ENCODE data around the gene SLC7A11. TPM values are rescaled to one million over a fixed set of nuclear protein-coding genes. Genes with fewer than 3 reads are reported as not detected.

SLC7A11 gene
- total RNA-seq, 2 donors from 2014 or later: 0.99 to 2.6 TPM

GRCh38 chr4:138248058-138248457 is 5.9 kb upstream of the SLC7A11 start:
- no peaks in the 10 kb centered on the region for H3K27me3 ChIP-seq (replicated peaks; ENCODE audit: insufficient read depth)
- DNase-seq (ENCODE audit: low spot score) (no peak), ATAC-seq (ENCODE audit: insufficient number of reproducible peaks, low FRiP score, low read depth) (no peak)
- TF ChIP-seq CTCF (IDR thresholded peaks at IDR 0.05): no peak
- no peak overlapping the region for H3K27ac ChIP-seq
- H3K4me1 ChIP-seq (ENCODE audit: control insufficient read depth in 1 of 2, low read depth in 2 of 2): no peaks in the 10 kb centered on the region
- H3K4me3 ChIP-seq: no peak overlapping the region
- H3K36me3 ChIP-seq: no peaks in the 10 kb centered on the region
- no peaks in the 10 kb centered on the region for H3K9me3 ChIP-seq

- DNase-seq (ENCODE audit: low spot score) (no peak), ATAC-seq (ENCODE audit: insufficient number of reproducible peaks, low FRiP score, low read depth) (no peak)
- no peaks in the 10 kb centered on the region for H3K27me3 ChIP-seq (replicated peaks; ENCODE audit: insufficient read depth)
- H3K9me3 ChIP-seq: no peaks in the 10 kb centered on the region
- H3K4me1 ChIP-seq (ENCODE audit: control insufficient read depth in 1 of 2, low read depth in 2 of 2): no peaks in the 10 kb centered on the region
- TF ChIP-seq CTCF (IDR thresholded peaks at IDR 0.05): no peak
- no peak overlapping the region for H3K4me3 ChIP-seq
- H3K36me3 ChIP-seq: no peaks in the 10 kb centered on the region
- H3K27ac ChIP-seq: no peak overlapping the region
Observed at GRCh38 chr4:138247643-138248042, 5.5 kb upstream of the SLC7A11 start.

GRCh38 chr4:138243369-138243768 is 1.2 kb upstream of the SLC7A11 start:
- Histone ChIP-seq H3K27me3 (replicated peaks; ENCODE audit: insufficient read depth) (no peaks in the 10 kb centered on the region), H3K4me3 (no peak overlapping the region), H3K4me1 (ENCODE audit: control insufficient read depth in 1 of 2, low read depth in 2 of 2) (peaks cover 6 to 8% of the 10 kb centered on the region in 2 donors), H3K9me3 (no peaks in the 10 kb centered on the region), H3K36me3 (no peaks in the 10 kb centered on the region), H3K27ac (no peak overlapping the region)
- TF ChIP-seq CTCF (IDR thresholded peaks at IDR 0.05): no peak
- no peak for ATAC-seq (ENCODE audit: insufficient number of reproducible peaks, low FRiP score, low read depth)
- no peak for DNase-seq (ENCODE audit: low spot score)

GRCh38 chr4:138242834-138243156 is 646 bp upstream of the SLC7A11 start:
- DNase-seq (ENCODE audit: low spot score) (no peak), ATAC-seq (ENCODE audit: insufficient number of reproducible peaks, low FRiP score, low read depth) (no peak)
- no peak overlapping the region for H3K27ac ChIP-seq
- H3K9me3 ChIP-seq: no peaks in the 10 kb centered on the region
- H3K4me1 ChIP-seq (ENCODE audit: control insufficient read depth in 1 of 2, low read depth in 2 of 2): peaks cover 6 to 8% of the 10 kb centered on the region in 2 donors
- no peaks in the 10 kb centered on the region for H3K27me3 ChIP-seq (replicated peaks; ENCODE audit: insufficient read depth)
- no peak for TF ChIP-seq CTCF (IDR thresholded peaks at IDR 0.05)
- no peaks in the 10 kb centered on the region for H3K36me3 ChIP-seq
- peak overlapping the region; percentile 66 for H3K4me3 ChIP-seq

- Histone ChIP-seq H3K27me3 (replicated peaks; ENCODE audit: insufficient read depth) (no peaks in the 10 kb centered on the region), H3K27ac (peak overlapping the region in 1 of 2 donors; percentile 39), H3K36me3 (no peaks in the 10 kb centered on the region), H3K9me3 (no peaks in the 10 kb centered on the region), H3K4me1 (ENCODE audit: control insufficient read depth in 1 of 2, low read depth in 2 of 2) (peaks cover 6 to 8% of the 10 kb centered on the region in 2 donors), H3K4me3 (peak overlapping the region; percentile 66)
- no peak for DNase-seq (ENCODE audit: low spot score)
- ATAC-seq (ENCODE audit: insufficient number of reproducible peaks, low FRiP score, low read depth): no peak
- TF ChIP-seq CTCF (IDR thresholded peaks at IDR 0.05): no peak
Observed at GRCh38 chr4:138241281-138242075, 671 bp downstream of the SLC7A11 start.

Measured in thoracic aorta (tissue), 2 donors.